Smooth muscle cell (in vitro differentiated cells): Measurements from ENCODE around the gene BID. TPM values are rescaled to one million over a fixed set of nuclear protein-coding genes. Genes with fewer than 3 reads are reported as not detected.

ENCODE experiments used
- DNase-seq: peaks from one replicate; lab custom pipeline; 2025; ENCODE audit not compliant: unreplicated experiment; lab: John Stamatoyannopoulos, UW
- H2AFZ ChIP-seq: fragments of 200-600 bp; sonication (generic); 2 replicates; pipeline ENCODE4 v1.6.0; 2016; ENCODE audit warnings: antibody characterized with exemption, low read depth, mild to moderate bottlenecking
- H3F3A ChIP-seq: fragments of 200-600 bp; sonication (generic); 2 replicates; pipeline ENCODE4 v1.6.0; 2017; ENCODE audit warnings: antibody characterized with exemption, low read depth
- H3K27ac ChIP-seq: fragments of 200-600 bp; sonication (generic); 2 replicates; pipeline ENCODE4 v1.5.1; 2016; ENCODE audit warnings: low read depth, mild to moderate bottlenecking
- H3K27me3 ChIP-seq: fragments of 200-600 bp; sonication (generic); 2 replicates; pipeline ENCODE4 v1.6.1; 2016; ENCODE audit warnings: low read depth, mild to moderate bottlenecking
- H3K36me3 ChIP-seq: fragments of 200-600 bp; sonication (generic); 2 replicates; pipeline ENCODE4 v1.5.1; 2016; ENCODE audit warnings: low read depth
- H3K4me1 ChIP-seq: fragments of 200-600 bp; sonication (generic); 2 replicates; pipeline ENCODE4 v1.5.1; 2016; ENCODE audit warnings: low read depth
- H3K4me2 ChIP-seq: fragments of 200-600 bp; sonication (generic); 2 replicates; pipeline ENCODE4 v1.6.0; 2016; ENCODE audit warnings: mild to moderate bottlenecking
- H3K4me3 ChIP-seq: fragments of 200-600 bp; sonication (generic); 2 replicates; pipeline ENCODE4 v1.5.1; 2016; ENCODE audit warnings: mild to moderate bottlenecking
- H3K79me2 ChIP-seq: fragments of 200-600 bp; sonication (generic); 2 replicates; pipeline ENCODE4 v1.6.0; 2016; ENCODE audit warnings: low read depth, mild to moderate bottlenecking
- H3K9ac ChIP-seq: fragments of 200-600 bp; sonication (generic); 2 replicates; pipeline ENCODE4 v1.6.0; 2016; ENCODE audit warnings: low read depth
- H3K9me3 ChIP-seq: fragments of 200-600 bp; sonication (generic); replicated peaks from 2 replicates; pipeline ENCODE4 v1.5.1; 2016; ENCODE audit warnings: low read depth
- H4K20me1 ChIP-seq: fragments of 200-600 bp; sonication (generic); 2 replicates; pipeline ENCODE4 v1.6.0; 2016; ENCODE audit warnings: low read depth
- WGBS: methylation state at CpG from one replicate; pipeline ENCODE4 v1.1.7; 2016; ENCODE audit warnings: low lambda C conversion rate; 5-methylcytosine and 5-hydroxymethylcytosine counted together
- polyA plus RNA-seq: library from polyadenylated mRNA; unstranded; fragments of >200 nt; fragmentation: Nextera tagmentation; extraction: Ambion mirVana; gene quantifications from 2 replicates; pipeline ENCODE4 v1.2.1, GENCODE V29; 2016
- total RNA-seq: library from RNA; depleted of rRNA; stranded (reverse); fragments of >200 nt; gene quantifications from 2 replicates; pipeline ENCODE4 v1.2.3, GENCODE V29; 2014
- TF ChIP-seq, protein P1 (sequence below): fragments of 200-600 bp; sonication (generic); IDR thresholded peaks from 2 replicates; pipeline ENCODE4 v1.5.1; 2017; ENCODE audit warnings: borderline replicate concordance, mild to moderate bottlenecking, antibody characterized with exemption; ENCODE audit not compliant: insufficient read depth, poor library complexity, severe bottlenecking

BID gene
- total and polyA plus RNA-seq, 2 experiments from 2014 or later = 8.1 to 26.9 TPM

DNA sequence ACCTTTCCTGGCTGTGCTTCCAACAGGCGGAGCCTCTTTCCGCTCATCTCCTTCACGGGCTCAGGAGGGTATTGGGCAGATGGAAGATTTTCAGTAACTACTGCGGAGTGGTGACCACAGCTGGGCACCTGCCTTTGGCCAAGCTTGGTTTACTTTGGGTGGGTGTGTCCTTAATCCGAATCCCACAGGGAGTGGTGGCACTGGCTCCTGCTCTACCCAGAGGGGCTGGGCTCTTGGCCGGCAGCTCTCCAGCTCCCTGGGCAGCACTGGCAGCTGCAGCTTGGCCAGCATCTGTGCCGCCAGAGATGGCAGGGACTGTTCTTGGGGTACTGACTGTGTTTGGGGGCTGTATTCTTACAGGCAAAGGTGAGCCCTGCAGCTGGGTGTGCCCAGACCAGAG lies 29.8 kb downstream of the BID start:
- Histone ChIP-seq H2AFZ (no peak overlapping the region), H3K4me2 (no peak overlapping the region), H4K20me1 (no peaks in the 10 kb centered on the region), H3K27me3 (no peaks in the 10 kb centered on the region), H3K4me1 (no peaks in the 10 kb centered on the region), H3K9me3 (no peaks in the 10 kb centered on the region), H3K4me3 (no peak overlapping the region), H3K27ac (no peak overlapping the region), H3F3A (no peaks in the 10 kb centered on the region), H3K79me2 (no peaks in the 10 kb centered on the region), H3K9ac (no peak overlapping the region), H3K36me3 (no peaks in the 10 kb centered on the region)
- DNase-seq = no peak
- 89% methylated on average over 7 of the region's 7 CpGs for WGBS
- TF ChIP-seq, protein P1, sequence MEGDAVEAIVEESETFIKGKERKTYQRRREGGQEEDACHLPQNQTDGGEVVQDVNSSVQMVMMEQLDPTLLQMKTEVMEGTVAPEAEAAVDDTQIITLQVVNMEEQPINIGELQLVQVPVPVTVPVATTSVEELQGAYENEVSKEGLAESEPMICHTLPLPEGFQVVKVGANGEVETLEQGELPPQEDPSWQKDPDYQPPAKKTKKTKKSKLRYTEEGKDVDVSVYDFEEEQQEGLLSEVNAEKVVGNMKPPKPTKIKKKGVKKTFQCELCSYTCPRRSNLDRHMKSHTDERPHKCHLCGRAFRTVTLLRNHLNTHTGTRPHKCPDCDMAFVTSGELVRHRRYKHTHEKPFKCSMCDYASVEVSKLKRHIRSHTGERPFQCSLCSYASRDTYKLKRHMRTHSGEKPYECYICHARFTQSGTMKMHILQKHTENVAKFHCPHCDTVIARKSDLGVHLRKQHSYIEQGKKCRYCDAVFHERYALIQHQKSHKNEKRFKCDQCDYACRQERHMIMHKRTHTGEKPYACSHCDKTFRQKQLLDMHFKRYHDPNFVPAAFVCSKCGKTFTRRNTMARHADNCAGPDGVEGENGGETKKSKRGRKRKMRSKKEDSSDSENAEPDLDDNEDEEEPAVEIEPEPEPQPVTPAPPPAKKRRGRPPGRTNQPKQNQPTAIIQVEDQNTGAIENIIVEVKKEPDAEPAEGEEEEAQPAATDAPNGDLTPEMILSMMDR = no peak

DNA sequence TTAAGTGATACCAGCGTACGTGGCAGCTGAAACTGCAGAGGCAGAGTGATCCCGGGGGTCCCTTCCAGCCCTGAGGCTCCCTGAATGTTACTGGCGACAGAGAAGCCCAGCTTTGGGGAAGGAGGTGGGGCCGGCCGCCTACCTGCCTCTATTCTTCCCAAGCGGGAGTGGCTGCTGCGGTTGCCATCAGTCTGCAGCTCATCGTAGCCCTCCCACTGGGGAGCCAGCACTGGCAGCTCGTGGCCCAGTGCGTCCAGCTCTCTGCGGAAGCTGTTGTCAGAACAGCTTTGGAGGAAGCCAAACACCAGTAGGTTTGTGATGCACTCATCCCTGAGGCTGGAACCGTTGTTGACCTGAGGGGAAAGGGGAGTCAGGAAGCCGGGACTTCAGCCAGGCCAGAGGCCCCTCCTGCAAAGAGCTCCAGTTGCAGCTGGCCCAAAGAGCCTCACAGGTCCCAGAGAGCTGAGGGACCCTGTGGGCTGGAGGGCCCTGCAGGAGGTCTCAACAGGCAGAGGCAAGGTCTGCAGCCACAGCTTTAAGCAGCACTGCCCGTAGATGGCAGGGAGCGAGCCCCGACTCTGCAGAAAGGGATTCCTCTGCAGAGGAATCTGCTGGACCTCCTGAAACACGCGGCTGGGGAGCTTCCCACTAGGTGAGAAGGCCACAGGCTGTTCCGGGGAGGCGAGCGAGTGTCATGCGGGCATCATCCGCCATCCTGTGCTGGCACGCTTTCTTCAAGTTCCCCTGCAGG lies 30.4 kb downstream of the BID start:
- TF ChIP-seq, protein P1 = no peak
- no peak overlapping the region for H3K4me3 ChIP-seq
- no peaks in the 10 kb centered on the region for H4K20me1 ChIP-seq
- H3K4me1 ChIP-seq = no peaks in the 10 kb centered on the region
- no peaks in the 10 kb centered on the region for H3F3A ChIP-seq
- H3K9ac ChIP-seq = no peak overlapping the region
- no peaks in the 10 kb centered on the region for H3K36me3 ChIP-seq
- 81% methylated on average over 25 of the region's 25 CpGs for WGBS
- no peak overlapping the region for H3K4me2 ChIP-seq
- no peak overlapping the region for H2AFZ ChIP-seq
- H3K27me3 ChIP-seq = no peaks in the 10 kb centered on the region
- no peaks in the 10 kb centered on the region for H3K9me3 ChIP-seq
- H3K79me2 ChIP-seq = no peaks in the 10 kb centered on the region
- no peak overlapping the region for H3K27ac ChIP-seq
- DNase-seq = no peak

DNA sequence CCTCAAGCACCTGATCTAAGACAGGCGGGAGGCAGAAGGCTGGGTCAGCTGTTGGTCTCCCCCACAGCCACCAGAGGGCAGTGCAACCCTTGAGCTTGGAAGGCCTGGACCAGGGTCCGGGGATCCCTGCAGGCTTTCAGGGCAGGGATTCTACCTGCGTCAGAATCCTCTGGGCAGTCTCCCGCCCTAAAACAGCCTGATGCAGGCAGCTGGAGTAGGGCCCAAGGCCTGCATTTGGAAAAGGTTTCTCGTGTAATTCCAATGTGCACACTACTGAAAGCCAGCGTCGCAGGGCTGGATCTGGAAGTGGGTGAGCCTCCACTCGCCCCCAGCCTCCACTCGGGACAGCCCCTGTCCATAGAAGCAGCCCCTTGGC lies 31.8 kb downstream of the BID start:
- Histone ChIP-seq H3F3A (no peaks in the 10 kb centered on the region), H2AFZ (no peak overlapping the region), H3K4me3 (no peak overlapping the region), H4K20me1 (no peaks in the 10 kb centered on the region), H3K36me3 (no peaks in the 10 kb centered on the region), H3K27ac (no peak overlapping the region), H3K79me2 (no peaks in the 10 kb centered on the region), H3K4me2 (no peak overlapping the region), H3K4me1 (no peaks in the 10 kb centered on the region), H3K27me3 (no peaks in the 10 kb centered on the region), H3K9me3 (no peaks in the 10 kb centered on the region), H3K9ac (no peak overlapping the region)
- TF ChIP-seq, protein P1 = peak; percentile 79
- WGBS = 54% methylated on average over 9 of the region's 9 CpGs
- DNase-seq = peak; percentile 12
